IPS-18c (cell line): ENCODE data around the gene KLHL14.

Source experiments
- H3K4me3 ChIP-seq: 2 replicates; pipeline ENCODE4 v1.7.0; 2013; ENCODE audit warnings: low read depth, mild to moderate bottlenecking, low read length, moderate library complexity; ENCODE audit not compliant: insufficient read depth
- H3K9me3 ChIP-seq: one replicate; pipeline ENCODE4 v1.6.1; 2013; ENCODE audit warnings: mild to moderate bottlenecking, low read length, moderate library complexity; ENCODE audit not compliant: control insufficient read depth, insufficient read depth

The KLHL14 gene

DNA sequence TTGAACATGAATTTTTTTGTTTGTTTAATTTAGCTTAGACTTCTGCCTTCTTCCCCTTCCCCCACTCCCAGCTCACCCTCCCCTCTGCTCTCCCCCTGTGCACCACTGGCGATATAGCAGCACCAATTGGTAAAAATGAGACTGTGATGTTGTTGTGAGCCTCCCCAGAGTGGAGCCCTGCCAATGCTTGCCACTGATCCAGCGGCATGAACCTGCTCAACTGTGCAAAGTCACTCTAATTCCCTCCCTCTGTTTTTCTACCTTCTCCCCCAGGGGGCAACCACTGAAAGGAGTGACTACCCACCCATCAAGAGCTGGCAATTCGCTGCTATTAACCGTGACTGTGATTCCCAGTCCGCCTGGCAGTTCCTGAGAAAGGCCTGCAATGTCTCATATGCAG is 30.2 kb downstream of the KLHL14 start:
- H3K4me3 ChIP-seq: no peak overlapping the region
- no peaks in the 10 kb centered on the region for H3K9me3 ChIP-seq

DNA sequence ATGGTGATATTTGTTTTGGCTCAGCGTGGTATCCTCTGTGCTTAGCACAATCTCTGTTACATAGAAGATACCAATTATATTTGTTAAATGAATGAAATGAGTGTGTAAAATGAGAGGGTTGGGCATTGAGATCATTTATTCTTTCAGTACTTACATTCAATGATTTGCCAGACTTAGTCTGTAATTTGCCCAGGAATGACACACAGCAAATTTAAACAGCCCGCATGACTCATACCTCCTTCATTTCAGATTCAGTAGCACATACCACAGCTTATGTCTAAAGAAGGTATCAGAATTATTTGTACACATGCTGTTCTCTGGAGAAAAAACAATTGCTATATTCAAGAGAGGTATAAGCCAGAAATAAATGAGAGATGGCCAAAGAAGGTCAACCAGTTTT is 37.0 kb downstream of the KLHL14 start:
- Histone ChIP-seq H3K9me3 (no peaks in the 10 kb centered on the region), H3K4me3 (no peak overlapping the region)

DNA sequence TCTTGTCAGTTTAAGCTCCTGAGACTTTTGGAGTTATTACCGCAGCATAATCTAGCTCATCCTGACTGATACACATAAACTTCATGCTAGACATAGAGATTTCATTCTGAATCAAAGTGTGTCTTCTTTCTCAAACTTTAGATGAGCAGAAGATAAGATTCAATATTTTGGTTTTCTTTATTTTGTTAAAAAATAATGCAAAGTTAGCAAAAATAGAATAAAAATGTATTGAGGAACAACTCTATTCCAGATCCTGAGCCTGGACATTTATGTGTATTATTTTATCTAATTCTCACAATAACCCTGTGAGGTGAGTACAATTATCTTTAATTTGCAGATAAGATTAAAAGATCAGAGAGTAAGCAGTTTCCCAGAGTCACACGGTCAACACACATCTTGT is 38.4 kb downstream of the KLHL14 start:
- no peak overlapping the region for H3K4me3 ChIP-seq
- H3K9me3 ChIP-seq: no peaks in the 10 kb centered on the region

DNA sequence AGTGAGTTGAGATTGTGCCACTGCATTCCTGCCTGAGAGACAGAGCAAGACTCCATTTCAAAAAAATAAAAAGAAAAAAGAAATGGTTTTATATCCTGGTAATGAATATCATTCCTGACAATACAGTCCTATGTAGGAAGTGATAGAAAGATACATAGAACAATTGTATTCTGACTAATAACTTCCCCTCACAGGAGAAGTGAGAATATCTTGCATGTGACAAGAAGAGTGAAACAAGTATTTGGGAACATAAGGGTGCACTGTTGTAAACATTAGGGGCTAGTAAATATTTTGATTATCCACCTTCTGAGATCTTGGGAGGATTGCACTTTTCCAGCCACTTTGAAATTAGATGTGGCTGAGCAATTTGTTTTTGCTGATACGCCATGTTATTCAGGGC is 40.7 kb downstream of the KLHL14 start:
- Histone ChIP-seq H3K4me3 (no peak overlapping the region), H3K9me3 (no peaks in the 10 kb centered on the region)

DNA sequence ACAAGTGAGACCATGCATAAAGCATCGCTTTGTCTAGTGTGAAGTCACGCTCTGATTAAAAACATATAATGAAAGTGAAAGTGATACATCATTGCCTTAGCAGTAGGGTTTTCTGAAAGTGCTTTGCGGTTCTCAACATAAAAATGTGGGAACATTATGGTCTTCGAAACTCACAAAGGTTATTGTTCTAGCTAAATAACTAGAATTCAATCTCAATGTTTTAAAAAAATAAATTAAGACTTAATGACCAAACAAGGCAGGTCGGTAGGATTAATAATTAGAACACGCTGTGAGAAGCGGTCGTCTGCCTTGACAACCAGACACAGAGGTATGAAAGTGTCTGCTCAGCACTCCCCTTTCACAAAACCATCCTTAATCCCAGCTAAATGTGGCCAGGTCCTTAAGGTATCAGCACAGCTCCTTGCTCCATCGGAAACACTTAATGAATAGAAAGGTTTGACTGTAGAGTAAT is 42.2 kb downstream of the KLHL14 start:
- Histone ChIP-seq H3K9me3 (no peaks in the 10 kb centered on the region), H3K4me3 (no peak overlapping the region)

DNA sequence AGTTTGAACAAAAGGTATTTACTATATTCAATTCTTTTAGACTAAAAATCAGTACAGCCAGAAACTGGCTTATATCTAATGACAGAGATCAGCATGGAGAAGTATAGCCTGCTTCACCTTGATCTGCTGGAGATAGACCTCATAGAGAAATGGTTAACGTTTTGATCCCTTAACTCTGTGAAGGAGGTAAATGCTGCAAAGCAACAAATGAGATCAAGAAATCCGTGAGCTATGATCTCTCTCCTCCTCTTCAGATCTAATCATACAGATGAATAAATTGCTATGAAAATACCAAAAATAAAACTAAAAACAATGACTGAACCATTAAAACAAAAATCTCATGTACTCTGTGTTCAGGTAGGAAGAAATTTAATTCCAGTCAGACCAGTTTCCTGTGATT is 42.8 kb downstream of the KLHL14 start:
- Histone ChIP-seq H3K9me3 (no peaks in the 10 kb centered on the region), H3K4me3 (no peak overlapping the region)

- no peaks in the 10 kb centered on the region for H3K9me3 ChIP-seq
- H3K4me3 ChIP-seq: no peak overlapping the region
These were observed 48.6 kb downstream of the KLHL14 start for GRCh38 chr18:32724071-32724749.

GRCh38 chr18:32722279-32722678 is 50.5 kb downstream of the KLHL14 start:
- H3K9me3 ChIP-seq: no peaks in the 10 kb centered on the region

GRCh38 chr18:32717126-32717525 is 55.7 kb downstream of the KLHL14 start:
- no peaks in the 10 kb centered on the region for H3K9me3 ChIP-seq
- H3K4me3 ChIP-seq: no peak overlapping the region

More at GRCh38 chr18:32722279-32722678, 50.5 kb downstream of the KLHL14 start:
- H3K4me3 ChIP-seq: no peak overlapping the region

DNA sequence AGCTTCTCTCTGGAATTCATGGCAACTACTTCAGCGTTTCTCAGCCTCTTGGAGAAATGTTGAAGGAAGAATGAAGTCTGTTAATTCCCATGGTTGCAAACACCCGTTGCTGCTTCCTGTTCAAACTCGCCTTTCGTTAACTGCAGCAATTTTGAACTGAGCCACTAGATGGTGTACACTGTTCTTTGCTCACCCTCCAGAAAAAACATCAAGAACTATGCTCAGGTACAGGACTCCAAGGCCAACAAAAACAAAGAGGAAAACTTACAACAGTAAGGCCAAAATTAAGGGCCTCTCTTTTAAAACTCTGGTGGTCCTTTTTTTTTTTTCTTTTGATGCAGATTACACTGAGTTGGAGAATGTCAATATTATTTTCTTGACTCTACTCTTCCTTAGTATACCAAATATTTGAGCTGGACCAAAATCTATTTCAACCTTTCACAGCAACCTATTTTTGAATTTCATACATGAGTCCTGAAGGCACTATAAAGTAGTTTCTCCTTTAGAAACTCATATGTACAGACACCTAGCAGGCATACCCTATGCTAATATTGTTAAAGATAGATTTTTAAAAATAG is 58.2 kb downstream of the KLHL14 start:
- no peak overlapping the region for H3K4me3 ChIP-seq
- no peaks in the 10 kb centered on the region for H3K9me3 ChIP-seq

DNA sequence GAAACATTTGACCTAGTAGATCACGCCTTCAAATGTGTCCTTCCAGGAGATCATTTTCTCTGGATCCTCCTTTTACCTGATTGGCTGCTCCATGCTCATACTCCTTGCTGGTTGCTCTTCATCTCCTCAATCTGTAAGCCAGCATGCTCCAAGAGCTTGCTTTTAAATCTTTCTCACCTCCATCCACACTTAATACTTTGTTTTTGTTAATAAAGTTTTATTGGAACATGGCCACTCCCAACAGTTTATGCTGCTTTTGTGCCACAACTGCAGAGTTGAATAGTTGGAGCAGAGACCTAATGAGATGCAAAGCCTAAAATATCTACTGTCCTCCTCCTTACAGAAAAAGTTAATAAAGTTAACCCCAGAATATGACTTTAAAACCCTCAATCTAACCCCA is 60.0 kb downstream of the KLHL14 start:
- Histone ChIP-seq H3K4me3 (no peak overlapping the region), H3K9me3 (no peaks in the 10 kb centered on the region)

GRCh38 chr18:32711862-32712261 is 61.0 kb downstream of the KLHL14 start:
- H3K4me3 ChIP-seq: no peak overlapping the region
- H3K9me3 ChIP-seq: no peaks in the 10 kb centered on the region

GRCh38 chr18:32707586-32707985 is 65.2 kb downstream of the KLHL14 start:
- Histone ChIP-seq H3K4me3 (no peak overlapping the region), H3K9me3 (no peaks in the 10 kb centered on the region)

DNA sequence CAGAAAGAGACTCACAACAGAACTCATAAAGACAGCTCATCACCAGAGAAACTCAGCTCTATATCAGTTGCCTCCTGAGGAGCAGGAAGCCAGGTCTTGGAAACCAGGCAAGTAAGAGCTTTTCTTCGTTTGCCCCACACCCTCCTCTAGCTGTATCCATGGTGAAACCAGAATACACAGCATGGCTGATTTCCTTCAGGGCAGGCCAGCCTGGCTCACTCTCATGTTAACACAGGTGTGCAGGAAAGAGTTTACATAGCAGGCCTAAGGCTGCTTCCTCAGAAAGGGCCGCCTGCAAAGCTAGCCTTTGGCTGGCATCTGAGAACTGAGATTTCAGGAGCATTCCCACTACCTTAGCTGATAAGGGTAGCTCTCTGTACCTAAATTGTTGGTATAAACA is 65.7 kb downstream of the KLHL14 start:
- no peaks in the 10 kb centered on the region for H3K9me3 ChIP-seq
- no peak overlapping the region for H3K4me3 ChIP-seq

DNA sequence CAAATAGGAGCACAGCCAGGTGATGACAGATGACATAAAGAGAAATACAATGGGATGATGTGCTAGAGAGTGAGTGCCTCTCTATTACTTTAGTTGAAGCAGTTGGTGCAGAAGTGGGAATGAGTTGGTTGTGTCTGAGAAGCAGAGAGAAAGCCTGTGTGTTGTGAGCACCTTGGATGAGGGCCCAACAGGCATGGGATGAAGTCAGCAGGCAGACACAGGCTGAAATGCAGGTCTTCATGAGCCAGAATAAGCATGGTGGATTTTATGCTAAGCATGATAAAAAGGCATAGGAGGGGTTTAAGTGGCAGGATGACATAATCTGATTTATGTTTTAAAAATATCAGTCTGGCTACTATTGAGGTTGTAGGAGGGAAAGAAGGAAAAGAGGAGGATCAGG is 71.5 kb downstream of the KLHL14 start:
- Histone ChIP-seq H3K4me3 (no peak overlapping the region), H3K9me3 (no peaks in the 10 kb centered on the region)

- Histone ChIP-seq H3K4me3 (no peak overlapping the region), H3K9me3 (no peaks in the 10 kb centered on the region)
These were observed 74.7 kb downstream of the KLHL14 start for GRCh38 chr18:32698153-32698552.

GRCh38 chr18:32696376-32696775 is 76.4 kb downstream of the KLHL14 start:
- H3K9me3 ChIP-seq: no peaks in the 10 kb centered on the region
- no peak overlapping the region for H3K4me3 ChIP-seq

DNA sequence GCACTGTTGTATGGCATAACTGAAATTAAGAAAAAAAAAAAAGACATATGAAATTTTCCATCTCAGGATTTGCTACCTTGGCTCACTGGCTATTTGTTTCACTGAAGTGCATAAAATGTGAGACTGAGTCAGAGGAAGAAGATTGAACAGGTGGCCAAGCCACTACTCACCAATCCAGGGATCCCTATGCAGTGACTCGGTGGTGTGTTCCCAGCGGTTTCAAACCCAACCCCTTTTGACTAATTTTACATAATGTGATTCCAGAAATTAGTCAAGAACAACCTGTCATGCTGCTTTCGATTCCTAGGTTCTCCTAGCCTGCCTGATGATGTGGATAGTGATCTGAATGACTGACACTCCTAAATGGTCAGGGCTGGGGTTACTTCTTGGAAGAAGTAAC is 77.3 kb downstream of the KLHL14 start:
- no peak overlapping the region for H3K4me3 ChIP-seq
- H3K9me3 ChIP-seq: no peaks in the 10 kb centered on the region

DNA sequence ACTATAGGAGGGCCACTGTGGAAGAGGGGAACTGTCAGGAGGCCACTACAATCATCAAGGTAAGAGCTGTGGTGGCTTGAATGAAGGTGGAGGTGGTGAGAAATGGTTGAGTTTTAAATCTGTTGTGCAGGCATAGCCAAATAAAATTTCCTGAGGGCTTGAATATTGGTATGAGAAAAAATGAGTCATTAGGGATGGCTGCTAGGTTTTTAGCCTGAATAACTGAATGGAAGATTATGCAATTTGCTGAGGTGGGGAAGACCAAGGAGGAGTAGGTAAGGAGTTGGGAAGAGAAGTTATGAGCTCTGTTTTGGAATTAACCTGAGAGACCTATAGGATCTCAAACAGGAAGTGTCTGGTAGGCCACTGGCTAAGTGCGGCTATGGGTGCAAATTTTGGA is 84.0 kb downstream of the KLHL14 start:
- H3K9me3 ChIP-seq: no peaks in the 10 kb centered on the region
- no peak overlapping the region for H3K4me3 ChIP-seq
